Femur (tissue), 1 donor: ENCODE results near the gene SMPD3.

ENCODE experiments used
- DNase-seq: peaks from one replicate; pipeline ENCODE4 v3.0.0-alpha.2; 2017

Gene SMPD3

DNA sequence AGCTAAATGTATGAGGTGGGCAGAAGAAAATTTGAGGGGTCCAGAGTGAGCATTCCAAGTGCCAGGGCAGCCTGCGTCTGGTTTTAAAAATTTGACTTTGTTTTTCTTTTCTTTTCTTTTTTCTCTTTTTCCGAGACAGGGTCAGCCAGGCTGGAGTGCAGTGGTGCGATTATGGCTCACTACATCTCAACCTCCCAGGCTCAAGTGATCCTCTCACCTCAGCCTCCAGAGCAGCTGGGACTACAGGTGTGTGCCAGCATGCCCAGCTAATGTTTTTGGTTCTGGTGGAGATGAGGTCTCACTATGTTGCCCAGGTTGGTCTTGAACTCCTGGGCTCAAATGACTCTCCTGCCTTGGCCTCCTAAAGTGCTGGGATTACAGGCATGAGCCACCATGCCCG lies 15.6 kb downstream of the SMPD3 start:
- no peak for DNase-seq

DNA sequence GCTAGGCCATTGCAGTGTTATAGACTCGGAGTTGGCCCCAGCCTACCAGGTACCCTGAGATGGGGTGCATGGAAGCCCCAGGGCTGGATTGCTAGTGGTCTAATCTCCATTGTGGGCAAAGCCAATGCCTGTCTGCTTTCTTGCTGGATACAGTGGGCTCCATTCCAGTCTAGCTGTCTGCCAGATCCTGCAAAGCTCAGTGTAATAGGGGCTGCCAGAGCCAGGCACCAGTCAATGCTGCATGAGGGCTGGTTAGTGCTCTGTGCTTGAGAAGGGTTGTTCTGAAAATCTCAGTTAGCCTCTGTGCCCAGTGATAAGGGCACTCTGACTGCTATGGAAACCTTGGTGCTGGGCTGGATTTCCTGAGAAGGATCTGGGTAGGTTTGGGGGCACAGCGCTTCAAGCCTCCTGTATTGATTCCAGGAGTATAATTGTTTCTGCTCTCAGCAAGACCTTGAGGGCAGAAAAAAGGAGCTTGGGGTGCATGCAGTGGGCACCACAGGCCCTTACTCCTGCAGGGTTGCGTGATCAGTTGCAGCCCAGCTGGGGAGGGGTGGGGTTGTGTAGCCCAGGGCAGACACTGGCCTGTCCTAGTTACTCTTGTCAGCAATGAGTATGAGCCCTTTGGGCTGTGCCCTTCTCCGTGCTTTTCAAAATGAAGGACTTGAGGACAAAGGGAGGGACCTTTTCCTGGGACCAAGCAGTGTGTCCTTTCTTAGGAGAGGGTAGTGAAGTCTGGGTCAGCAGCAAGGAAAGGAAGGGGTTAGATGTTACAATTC lies 19.0 kb downstream of the SMPD3 start:
- no peak for DNase-seq

DNA sequence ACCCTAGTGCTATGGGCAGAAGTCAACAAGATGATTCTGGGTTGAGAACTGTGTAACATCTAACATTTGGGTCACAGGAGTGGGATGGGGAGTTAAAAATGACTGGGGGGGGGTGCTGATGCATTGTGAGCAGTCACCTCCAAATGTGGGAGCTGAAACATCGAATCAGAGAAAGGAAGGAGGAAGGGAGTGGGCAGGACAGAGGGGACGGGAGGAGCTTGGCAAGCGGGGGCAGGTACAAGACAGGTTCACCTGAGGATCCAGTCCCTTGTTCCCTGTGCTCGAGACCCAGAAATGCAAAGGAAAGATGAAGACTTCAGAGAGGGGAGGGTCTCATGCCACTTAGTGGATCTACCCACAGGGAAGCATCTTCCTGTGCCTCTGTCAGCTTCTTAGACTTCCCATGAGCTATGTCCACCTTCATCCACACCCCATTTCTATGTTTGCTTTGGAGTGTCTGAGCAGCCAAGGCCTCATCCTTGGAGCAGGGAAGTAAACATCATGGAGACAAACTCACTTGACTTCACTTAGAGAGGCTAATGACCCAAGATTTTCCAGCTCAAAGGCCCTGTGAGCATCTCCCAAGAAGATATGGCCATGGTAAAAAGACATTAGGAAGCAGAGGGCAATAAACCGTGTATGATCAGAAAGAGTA lies 20.5 kb downstream of the SMPD3 start:
- no peak for DNase-seq

DNA sequence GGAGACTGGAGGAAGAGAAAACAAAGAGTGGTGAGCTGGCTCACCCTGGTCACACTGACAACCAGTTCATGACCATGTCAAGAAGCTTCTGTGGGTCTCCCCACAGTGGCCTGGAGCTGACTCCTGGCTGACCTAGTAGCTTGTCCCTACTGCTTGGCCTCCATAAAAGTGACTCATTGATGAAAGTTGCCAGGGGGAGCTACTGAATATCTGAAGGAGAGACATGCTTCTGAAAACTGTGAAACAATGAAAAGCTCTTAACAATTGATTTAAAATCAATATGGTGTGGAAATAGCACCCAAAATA lies 22.0 kb downstream of the SMPD3 start:
- DNase-seq, result no peak

DNA sequence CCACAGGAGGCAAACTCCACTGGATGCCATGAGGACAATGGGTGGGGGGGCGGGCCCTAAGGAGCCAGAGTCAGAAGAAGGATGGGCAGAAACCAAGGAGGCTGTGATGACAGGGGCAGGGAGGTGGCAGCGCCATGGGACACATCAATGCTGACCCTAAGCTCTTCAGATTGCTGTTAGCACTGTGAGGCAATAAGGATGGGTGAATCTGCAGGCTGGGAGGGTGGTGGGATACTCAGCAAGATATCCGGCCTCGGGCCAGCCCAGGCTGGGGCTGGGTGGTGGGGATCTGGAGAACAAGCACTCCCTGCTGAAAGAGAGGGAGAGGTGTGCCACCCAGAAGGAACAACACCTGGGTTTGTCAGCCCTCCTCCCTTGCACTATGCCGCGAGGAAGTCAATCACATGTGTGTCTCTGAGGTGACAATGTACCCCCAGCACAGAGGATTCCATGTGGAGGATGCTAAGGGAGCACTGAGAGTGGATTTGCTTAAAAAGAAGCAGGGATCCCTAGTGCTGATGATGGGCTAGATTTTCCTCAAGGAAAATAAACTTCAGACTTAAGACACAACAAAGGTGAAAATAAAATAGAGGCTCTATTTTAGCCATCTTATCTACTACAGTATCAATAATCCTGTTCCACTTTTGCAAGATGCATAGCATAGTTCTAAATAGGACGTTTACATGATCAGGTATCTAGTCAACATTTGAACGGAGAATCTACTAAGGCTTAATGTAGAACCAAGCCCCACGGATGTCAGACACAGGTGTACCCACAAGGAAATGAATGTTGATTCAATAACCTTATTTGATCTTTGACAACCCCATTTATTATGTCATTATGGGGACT lies 22.6 kb downstream of the SMPD3 start:
- no peak for DNase-seq

DNA sequence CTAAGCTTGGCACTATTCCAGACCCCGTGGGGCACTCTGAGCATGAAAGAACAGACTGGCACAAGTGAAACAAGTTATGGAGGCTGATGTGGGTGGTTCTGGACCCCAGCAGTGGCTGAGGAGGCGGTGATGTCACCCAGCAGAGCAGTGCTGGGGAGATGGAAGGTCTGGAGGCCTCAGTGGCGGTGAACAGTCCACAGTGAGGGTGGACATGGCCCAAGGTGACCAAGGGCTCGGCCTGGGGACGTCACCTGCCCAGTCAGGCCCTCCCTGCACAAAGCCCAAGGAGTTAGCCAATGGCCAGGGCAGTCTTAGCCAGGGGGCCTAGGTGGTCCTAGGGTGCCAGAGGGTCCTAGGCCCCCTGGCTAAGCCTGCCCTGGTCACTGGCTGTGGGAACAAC lies 24.5 kb downstream of the SMPD3 start:
- DNase-seq, result no peak

DNA sequence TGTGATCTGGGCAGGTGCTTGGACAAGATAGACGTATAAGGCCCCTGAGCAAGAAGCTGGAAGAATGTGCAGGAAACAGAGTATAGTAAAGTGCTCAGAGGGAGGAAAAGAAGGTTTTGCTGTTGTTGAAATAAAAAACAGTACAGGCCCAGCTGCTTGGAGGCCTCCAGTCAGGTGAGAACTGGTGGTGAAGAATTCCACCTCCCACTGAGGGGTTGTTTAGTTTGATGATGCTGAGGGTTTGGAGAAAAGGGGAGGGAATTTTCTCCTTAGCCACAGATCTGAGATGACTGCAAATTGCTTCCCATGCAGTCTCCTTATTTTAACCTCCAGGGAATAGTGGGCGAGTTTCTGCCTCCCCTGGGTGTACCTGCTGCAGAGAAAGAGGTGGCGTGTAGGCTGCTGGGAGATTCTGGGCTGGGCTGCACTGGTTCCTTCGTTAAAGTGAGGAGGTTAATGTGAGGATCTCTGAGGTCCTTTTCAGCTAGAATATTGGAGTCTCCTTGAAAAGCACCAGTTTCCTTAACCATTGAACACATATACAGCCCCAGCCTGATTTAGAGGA lies 25.8 kb downstream of the SMPD3 start:
- DNase-seq, result no peak

DNA sequence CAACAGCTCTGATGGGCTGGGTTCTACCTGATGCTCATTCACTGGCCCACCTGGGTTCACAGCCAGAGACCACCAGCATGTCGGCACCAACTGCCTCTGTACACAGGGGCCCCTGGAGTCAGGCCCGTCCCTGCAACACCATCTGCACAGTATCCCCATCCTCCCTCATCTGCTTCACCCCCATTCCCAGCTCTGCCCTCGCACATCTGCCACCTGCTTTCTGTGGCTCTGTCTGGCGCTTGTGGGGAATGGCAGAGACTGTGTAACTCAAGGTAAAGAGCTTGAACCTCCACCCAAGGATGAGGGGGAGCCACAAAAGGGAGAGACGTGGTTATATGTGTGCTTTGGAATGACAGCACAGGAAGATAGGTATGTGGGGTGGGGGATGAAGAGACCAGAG lies 27.2 kb downstream of the SMPD3 start:
- no peak for DNase-seq

DNA sequence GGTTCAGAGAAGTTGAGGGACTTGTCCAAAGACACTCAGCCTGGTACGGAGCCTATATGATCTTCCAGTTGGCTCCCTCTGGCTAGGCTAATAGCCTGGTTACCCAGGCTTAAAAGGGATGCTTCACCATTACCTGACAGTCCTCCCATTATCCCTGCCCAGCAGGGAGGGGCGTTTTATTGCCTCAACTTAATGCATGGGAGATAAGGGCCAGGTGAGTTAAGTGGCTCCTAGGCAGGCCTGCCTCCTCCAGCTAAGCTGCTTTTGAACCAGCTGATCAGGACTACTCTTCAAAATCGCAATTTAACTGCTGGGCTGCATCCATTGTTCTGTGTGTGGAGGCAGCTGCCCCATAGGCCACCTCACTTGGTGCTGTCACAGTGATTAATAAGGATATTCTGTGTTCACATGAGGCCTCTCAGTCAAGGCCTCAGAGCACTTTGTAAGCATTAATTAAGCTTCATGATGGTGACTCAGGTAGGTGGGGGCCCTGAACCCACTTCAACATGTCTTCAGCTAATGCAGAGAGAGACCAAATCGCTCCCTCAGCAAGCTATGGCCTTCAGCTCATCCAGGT lies 27.9 kb downstream of the SMPD3 start:
- DNase-seq, result no peak

DNA sequence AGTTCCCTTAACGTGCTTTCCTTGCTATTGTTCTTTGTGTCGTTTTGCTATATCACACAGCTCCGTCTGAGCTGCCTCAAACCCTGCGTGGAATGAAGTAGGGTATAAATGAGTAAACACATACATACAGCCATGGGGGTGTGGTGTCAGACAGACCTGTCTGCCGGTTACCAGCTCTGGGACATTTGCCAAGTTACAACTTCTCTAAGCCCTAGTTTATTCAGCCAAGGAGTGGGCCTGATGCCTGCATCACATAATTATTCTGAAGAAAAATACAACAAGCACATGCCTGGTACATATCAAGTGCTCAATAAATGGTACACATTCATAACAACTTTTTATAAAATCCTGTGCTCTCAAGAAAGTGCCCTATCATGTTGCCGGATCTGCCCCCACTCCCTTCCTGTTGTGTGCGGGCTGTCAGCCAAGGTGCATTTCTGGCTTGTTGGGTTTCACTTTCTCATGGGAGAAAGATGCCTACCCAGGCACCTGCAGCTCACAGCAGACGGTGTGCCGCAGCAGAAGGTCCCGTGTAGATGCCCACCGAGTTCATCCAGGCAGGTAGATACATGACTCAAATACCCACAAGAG lies 30.5 kb downstream of the SMPD3 start:
- DNase-seq, result no peak

DNA sequence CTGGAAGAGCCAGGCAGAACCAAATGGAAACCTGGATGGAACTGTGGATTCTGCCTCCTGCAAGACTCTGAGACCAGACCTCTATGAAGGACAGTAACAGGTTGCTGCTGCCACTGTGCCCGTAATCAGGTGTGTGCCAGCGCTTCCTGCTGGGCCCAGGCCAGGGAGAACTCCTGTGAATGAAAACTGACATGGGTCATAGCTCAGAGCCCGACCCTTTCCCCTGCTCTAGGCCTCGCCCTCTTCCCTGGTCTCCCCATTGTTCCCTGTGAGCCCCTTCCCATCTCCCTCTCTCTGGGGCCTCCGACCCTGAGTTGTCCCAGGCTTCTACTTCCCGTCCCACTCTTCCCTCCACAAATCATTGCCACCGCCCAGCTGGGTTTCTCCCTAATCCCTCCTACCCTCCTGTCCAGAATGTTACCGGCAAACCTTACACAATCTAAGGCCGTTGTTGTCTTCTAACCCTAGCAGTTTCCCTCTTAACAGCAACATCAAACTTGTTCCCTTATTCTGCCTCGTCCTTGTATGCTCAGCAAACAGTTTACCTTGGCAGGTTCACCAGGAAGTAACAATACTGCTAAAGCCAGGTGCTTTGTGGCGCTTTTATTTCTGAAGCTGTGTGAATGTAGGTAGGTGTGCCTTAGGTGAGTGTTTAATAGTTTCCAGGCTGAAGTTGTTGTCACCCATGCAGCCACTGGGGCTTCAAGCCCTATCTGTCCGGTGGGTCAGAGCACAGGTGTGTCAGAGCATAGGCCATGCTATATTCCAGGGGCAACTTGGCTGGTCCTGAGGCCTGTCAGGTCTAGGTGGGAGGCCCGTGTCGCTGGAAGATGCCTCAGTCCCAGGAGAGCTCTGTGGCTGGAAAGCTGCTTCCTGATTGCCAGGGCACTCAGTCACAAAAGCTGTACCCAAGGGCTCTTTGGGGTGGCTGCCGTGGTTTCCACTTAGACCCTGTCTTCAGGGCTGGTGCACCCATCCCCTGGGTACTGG lies 32.0 kb downstream of the SMPD3 start:
- DNase-seq, result no peak

DNA sequence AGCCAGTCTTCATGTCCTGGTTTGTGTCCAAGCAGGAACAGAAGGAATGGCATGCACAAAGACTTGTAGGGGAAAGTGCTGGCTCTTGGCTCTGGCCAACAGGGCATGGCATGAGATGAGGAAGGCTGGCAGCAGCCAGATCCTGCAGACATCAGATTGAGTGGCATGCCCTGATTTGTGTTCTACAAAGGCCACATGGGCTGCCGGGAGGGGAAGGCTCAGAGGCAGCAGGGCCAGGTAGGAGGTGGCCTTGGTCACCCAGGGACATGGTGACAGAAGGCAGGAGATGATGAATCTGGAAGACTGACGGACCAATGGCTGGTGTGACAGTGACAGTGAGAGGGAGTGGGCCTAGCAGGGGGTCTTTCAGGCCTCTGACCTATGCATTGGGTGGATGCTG lies 33.7 kb downstream of the SMPD3 start:
- DNase-seq, result no peak

DNA sequence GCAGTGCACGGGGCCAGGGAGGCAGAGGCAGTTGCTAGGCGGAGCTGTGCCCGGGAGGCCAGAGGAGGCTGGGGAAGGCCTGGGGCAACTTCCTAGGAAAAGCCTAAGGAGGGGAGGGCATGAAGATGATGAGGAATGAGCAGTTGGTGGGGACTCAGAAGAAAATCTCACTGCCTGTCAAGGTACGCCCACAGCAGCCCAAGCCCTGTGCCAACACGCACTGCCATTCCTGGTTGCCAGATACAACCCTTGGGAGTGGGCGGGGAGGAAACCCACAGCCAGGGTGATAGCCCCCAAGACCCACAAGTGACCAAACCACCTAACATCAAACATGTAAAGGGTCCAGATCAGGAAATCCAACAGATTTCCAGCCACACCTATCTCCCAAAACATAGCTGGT lies 36.2 kb downstream of the SMPD3 start:
- no peak for DNase-seq

DNA sequence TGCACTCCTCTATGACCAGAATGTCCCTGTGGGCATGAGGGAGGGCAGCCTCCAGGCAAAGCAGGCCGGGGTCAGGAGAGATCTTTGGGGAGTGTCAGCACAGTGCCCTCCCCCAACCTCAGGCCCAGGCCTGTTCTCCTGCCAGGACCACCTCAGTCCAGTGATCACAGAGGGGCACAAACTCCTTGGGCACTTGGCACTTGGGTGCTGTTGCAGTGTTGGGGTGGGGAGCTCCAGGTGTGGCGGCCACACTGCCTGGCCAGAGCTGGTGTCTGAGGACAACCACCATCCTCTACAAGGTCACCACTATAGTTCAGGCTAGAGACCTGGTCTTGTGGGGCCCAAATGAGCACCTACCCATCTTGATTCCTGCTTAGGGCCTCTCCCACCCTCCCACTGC lies 37.2 kb downstream of the SMPD3 start:
- DNase-seq, result no peak

DNA sequence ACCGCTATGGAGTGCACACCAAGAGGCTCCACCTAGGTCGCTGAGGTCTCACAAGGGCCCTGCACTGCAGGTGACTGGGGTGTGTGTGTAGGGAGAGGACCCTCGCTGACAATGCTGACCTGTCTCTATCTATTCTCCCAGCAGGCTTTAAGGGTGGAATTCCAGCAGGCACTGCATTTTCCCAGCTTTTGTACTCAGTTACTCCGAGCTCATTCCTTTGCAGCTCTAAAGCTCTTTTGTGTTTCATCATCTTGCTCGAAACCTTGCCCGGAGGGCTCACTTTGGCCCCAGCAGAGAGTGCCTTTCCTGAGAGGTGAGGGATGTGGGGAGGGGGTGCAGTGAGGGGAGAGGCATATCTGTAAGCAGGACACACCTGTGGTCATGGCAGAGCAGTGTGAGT lies 39.3 kb downstream of the SMPD3 start:
- DNase-seq, result no peak

DNA sequence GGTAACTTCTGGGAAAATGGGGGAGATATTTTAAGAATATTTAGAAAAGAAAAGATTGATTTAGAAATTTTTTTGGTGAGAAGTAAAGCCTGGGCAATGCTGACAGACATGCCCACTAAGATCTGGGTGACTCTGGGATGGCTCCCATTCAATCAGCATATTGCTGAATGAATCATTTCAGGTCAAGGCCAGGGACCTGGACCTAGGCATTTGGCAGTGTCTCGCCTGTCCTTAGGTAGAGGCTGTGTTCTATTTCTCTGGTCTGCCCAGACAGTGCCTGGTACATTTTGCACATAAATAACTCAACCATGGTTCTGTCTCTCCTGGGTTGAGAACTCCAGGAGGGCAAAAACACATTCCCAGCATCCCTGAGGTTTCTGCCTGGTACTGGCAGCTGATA lies 39.9 kb downstream of the SMPD3 start:
- no peak for DNase-seq

DNA sequence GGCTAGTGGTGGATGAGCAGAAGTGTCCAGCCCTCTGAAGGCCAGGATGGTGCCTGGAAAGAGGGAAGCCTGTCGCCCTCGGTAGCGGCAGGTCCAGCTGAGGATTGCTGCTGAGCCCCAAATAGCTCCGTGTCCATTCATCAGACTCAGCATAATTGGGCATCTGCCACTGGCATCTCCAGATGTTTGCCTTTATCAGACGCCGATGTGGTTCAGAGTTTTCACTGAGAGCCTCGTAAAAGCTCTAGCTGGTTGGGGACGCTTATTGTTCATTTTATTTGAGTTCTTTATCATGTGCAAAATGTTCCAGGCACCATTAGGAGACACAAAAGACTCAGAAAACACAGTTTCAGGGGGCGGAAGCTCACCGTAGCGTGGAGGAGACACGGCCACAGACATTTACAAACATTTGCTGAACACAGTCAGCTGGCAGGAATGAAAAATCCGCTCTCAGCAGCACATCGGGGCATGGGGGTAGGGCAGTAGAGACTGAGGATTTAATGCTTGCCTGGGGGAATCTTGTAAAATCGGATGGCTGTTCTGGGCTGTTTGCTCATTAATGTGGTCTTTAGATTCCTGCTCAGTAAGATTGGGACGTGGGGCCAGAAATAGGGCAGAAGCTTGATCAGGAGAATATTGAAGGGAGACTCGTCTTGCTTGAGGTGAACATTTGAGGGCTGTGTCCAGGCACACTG lies 41.7 kb downstream of the SMPD3 start:
- no peak for DNase-seq

DNA sequence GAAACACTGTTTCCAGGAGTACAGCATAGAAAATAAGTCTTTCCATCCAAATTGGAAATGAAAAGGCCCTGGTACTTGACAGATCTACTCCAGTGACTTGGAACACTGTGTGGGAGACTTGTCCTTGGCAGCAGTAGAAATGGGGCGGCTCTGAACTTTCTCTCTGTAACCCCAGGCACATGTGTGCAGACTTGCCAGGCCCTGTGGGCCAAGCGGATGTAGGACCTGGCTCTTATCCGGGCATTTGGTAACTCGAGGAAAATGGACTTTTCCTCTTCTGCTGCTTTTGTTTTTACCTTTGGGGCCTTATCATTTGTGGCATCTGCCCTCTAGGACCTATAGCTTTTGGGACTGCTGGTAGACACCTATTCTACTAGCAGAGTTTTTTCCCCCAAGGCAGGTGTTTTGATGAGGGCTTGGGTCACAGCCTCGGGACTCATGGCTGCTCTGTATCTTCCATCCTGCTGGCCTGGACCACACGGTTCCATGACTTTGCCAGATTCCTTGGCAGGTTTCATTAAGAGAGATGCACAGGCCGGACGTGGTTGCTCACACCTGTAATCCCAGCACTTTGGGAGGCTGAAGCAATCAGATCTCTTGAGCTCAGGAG lies 43.5 kb downstream of the SMPD3 start:
- no peak for DNase-seq

DNA sequence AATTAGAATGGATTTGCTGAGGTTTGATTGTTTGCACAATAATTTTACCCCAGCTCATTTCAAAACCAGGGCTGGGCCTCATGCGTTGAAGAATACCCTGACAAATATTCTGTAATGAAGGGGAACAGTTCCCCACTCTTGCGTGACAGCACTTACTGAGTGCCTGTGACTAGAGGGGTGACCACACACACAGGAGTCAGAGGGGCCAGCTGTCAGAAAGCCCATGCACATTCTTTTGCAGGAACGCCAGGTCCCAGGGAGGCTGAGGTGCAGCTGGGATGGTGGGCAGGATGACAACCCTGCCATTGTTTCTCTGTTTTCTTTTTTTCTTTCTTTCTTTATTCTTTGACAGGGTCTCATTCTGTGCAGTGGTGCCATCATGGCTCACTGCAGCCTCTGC lies 44.6 kb downstream of the SMPD3 start:
- no peak for DNase-seq

DNA sequence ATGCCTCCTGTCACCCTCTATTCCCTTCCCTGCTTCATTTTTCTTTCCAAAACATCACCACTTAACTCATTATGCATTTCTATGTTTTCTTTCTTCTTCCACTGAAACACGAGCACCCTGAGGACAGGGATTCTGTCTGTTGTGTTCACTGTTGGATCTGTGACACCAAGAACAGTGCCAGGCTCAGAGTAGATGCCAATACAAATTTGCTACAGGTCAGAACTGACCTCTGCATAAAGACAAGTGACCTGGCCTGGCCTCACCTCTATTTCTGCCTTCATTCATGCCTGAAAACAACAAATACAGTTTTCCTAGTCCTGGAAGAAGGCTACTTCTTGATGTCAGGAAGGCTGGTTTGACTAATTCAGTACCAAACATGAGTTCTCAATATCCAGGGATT lies 45.1 kb downstream of the SMPD3 start:
- no peak for DNase-seq

DNA sequence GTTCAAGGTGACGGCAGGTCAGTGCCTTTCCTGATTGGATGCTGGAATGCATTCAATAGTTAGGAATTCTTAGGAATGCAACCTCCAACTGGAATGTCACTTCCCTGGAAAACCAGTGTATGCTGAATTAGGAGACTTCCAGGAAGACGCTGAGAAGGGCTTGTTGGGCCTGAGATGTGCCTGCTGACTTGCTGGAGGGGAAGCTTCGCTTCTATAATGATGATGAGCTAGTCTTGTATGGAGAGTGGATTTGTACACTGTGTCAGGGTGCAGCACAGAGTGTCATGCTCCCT lies 45.6 kb downstream of the SMPD3 start:
- DNase-seq, result no peak
